ENCODE results near the gene MTR. TPM values are rescaled to one million over a fixed set of nuclear protein-coding genes. Genes with fewer than 3 reads are reported as not detected.

The MTR gene
- total and polyA plus RNA-seq, 2 donors (not counting 1 experiment from before 2014, with no cell fraction given), result 9.9 to 49.1 TPM

DNA sequence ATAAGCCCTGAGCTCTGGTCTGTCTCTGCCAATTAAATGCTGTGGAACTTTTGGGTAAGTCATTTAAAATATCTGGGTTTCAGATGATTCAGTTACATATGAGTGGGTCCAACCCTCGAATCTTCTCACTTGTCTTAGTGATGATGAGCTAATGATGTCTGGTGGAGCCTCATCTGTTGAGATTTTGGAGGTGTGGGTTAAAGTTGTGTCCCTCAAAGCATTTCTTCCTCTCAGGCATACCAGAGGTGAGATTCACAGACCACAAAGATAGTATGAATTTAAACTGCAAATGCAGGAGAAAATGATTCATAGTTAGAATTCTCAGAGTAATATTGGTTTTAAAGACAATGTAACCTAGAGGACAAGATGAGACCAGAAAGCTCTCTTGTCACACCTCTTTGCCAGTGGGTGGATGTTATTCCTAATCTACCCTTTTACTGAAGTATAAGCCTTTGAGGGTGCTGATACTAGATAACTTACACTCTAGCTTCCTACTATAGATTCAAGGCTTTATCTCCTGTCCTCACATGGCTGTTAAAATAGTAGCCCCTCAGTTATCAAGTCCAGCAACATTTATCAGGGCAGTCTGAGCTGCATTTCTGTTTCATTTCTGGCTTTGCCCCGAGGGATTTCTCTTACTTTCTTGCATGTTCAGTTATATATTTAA is 118.4 kb downstream of the MTR start:
- Mint-ChIP-seq H3K4me1 (no peaks in the 10 kb centered on the region), H3K27me3 (peaks cover 8% of the 10 kb centered on the region), H3K4me3 (no peak overlapping the region), H3K27ac (no peak overlapping the region), H3K9me3 (ENCODE audit: insufficient read depth) (peaks cover 10% of the 10 kb centered on the region)
- no peak overlapping the region for H3K4me2 ChIP-seq (replicated peaks; ENCODE audit: low read depth, low read length, poor library complexity, severe bottlenecking)
- H3K9me3 ChIP-seq (ENCODE audit: control extremely low read depth in 1 of 3, control insufficient read depth in 2 of 3, insufficient read depth in 1 of 3, low read length in 2 of 3), result peaks cover 0 to 16% (median 9%) of the 10 kb centered on the region in 3 donors
- no peak for ATAC-seq (ENCODE audit: low read depth)
- no peak overlapping the region for H2AFZ ChIP-seq (ENCODE audit: insufficient read depth, low read depth, low read length, poor library complexity, severe bottlenecking)
- no peaks in the 10 kb centered on the region for H3K36me3 ChIP-seq (replicated peaks in 1 of 2; ENCODE audit: control extremely low read depth in 1 of 2, control insufficient read depth in 1 of 2, extremely low read depth in 1 of 2, insufficient read depth in 2 of 2, low read length in 1 of 2)
- H3K79me2 ChIP-seq (ENCODE audit: control insufficient read depth, insufficient read depth, low read length), result no peaks in the 10 kb centered on the region
- no peak overlapping the region for H3K9ac ChIP-seq (ENCODE audit: low read length)
- CTCF ChIA-PET, result no interaction called here
- intact Hi-C loops (cut with micrococcal nuclease), result no loop called here
- WGBS (ENCODE audit: insufficient coverage), result 67% methylated on average over 1 of the region's 2 CpGs
- POLR2A ChIA-PET, result no interaction called here
- no peak for DNase-seq
- H3K27ac ChIP-seq (ENCODE audit: low read length in 2 of 2), result no peak overlapping the region
- H4K20me1 ChIP-seq (ENCODE audit: control insufficient read depth, insufficient read depth, low read length, poor library complexity, severe bottlenecking), result no peaks in the 10 kb centered on the region
- H3K27me3 ChIP-seq (replicated peaks in 1 of 4; ENCODE audit: control extremely low read depth in 1 of 4, control insufficient read depth in 3 of 4, insufficient read depth in 4 of 4, low read length in 3 of 4), result no peaks in the 10 kb centered on the region
- no peaks in the 10 kb centered on the region for H3K4me1 ChIP-seq (ENCODE audit: control insufficient read depth in 2 of 2, insufficient read depth in 2 of 2, low read length in 2 of 2)
- TF ChIP-seq EZH2 (IDR thresholded peaks at IDR 0.05; ENCODE audit: borderline replicate concordance, insufficient read depth, low read depth, low read length, poor library complexity, severe bottlenecking), result no peak
- TF ChIP-seq, protein P1, sequence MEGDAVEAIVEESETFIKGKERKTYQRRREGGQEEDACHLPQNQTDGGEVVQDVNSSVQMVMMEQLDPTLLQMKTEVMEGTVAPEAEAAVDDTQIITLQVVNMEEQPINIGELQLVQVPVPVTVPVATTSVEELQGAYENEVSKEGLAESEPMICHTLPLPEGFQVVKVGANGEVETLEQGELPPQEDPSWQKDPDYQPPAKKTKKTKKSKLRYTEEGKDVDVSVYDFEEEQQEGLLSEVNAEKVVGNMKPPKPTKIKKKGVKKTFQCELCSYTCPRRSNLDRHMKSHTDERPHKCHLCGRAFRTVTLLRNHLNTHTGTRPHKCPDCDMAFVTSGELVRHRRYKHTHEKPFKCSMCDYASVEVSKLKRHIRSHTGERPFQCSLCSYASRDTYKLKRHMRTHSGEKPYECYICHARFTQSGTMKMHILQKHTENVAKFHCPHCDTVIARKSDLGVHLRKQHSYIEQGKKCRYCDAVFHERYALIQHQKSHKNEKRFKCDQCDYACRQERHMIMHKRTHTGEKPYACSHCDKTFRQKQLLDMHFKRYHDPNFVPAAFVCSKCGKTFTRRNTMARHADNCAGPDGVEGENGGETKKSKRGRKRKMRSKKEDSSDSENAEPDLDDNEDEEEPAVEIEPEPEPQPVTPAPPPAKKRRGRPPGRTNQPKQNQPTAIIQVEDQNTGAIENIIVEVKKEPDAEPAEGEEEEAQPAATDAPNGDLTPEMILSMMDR (IDR thresholded peaks at IDR 0.05), result no peak
- no peak overlapping the region for H3K4me3 ChIP-seq (ENCODE audit: control extremely low read depth in 1 of 5, extremely low read depth in 1 of 5, insufficient read depth in 1 of 5, low read depth in 2 of 5, low read length in 4 of 5)

DNA sequence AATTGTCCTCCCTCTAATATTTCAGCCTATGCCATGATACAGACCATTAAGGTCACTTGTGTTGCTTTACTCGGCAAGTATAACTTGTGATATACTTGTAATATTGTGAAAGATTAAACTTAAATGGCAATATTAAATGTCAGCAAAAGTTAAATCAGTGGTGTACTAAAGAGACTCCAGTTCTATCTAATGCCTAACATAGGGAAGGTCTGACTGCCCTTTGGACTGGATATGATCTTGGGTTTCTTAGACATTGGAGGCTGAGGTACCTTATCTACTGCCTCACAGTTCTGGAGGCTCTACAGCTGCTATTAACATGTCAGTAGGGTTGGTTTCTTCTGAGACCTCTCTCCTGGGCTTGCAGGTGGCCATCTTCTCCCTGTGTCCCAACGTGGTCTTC is 119.3 kb downstream of the MTR start:
- intact Hi-C loops (cut with micrococcal nuclease), result no loop called here
- POLR2A ChIA-PET, result no interaction called here
- Histone ChIP-seq H3K4me3 (ENCODE audit: control extremely low read depth in 1 of 5, extremely low read depth in 1 of 5, insufficient read depth in 1 of 5, low read depth in 2 of 5, low read length in 4 of 5) (no peak overlapping the region), H3K27ac (ENCODE audit: low read length in 2 of 2) (no peak overlapping the region), H3K36me3 (replicated peaks in 1 of 2; ENCODE audit: control extremely low read depth in 1 of 2, control insufficient read depth in 1 of 2, extremely low read depth in 1 of 2, insufficient read depth in 2 of 2, low read length in 1 of 2) (no peaks in the 10 kb centered on the region), H2AFZ (ENCODE audit: insufficient read depth, low read depth, low read length, poor library complexity, severe bottlenecking) (no peak overlapping the region), H4K20me1 (ENCODE audit: control insufficient read depth, insufficient read depth, low read length, poor library complexity, severe bottlenecking) (no peaks in the 10 kb centered on the region), H3K9me3 (ENCODE audit: control extremely low read depth in 1 of 3, control insufficient read depth in 2 of 3, insufficient read depth in 1 of 3, low read length in 2 of 3) (peaks cover 0 to 12% (median 9%) of the 10 kb centered on the region in 3 donors), H3K79me2 (ENCODE audit: control insufficient read depth, insufficient read depth, low read length) (no peaks in the 10 kb centered on the region), H3K4me1 (ENCODE audit: control insufficient read depth in 2 of 2, insufficient read depth in 2 of 2, low read length in 2 of 2) (no peaks in the 10 kb centered on the region), H3K27me3 (replicated peaks in 1 of 4; ENCODE audit: control extremely low read depth in 1 of 4, control insufficient read depth in 3 of 4, insufficient read depth in 4 of 4, low read length in 3 of 4) (no peaks in the 10 kb centered on the region), H3K4me2 (replicated peaks; ENCODE audit: low read depth, low read length, poor library complexity, severe bottlenecking) (no peak overlapping the region), H3K9ac (ENCODE audit: low read length) (no peak overlapping the region)
- H3K4me3 Mint-ChIP-seq, result no peak overlapping the region
- DNase-seq (no peak), ATAC-seq (ENCODE audit: low read depth) (no peak)
- peaks cover 5% of the 10 kb centered on the region for H3K9me3 Mint-ChIP-seq (ENCODE audit: insufficient read depth)
- H3K4me1 Mint-ChIP-seq, result no peaks in the 10 kb centered on the region
- TF ChIP-seq, protein P1 (IDR thresholded peaks at IDR 0.05), result no peak
- no peak for TF ChIP-seq EZH2 (IDR thresholded peaks at IDR 0.05; ENCODE audit: borderline replicate concordance, insufficient read depth, low read depth, low read length, poor library complexity, severe bottlenecking)
- WGBS (ENCODE audit: insufficient coverage), result no CpG with 5 or more reads among the region's 2 CpGs
- CTCF ChIA-PET, result no interaction called here
- peaks cover 8% of the 10 kb centered on the region for H3K27me3 Mint-ChIP-seq
- H3K27ac Mint-ChIP-seq, result no peak overlapping the region
